ENCODE results near the gene TMEM238L.

Gene TMEM238L

DNA sequence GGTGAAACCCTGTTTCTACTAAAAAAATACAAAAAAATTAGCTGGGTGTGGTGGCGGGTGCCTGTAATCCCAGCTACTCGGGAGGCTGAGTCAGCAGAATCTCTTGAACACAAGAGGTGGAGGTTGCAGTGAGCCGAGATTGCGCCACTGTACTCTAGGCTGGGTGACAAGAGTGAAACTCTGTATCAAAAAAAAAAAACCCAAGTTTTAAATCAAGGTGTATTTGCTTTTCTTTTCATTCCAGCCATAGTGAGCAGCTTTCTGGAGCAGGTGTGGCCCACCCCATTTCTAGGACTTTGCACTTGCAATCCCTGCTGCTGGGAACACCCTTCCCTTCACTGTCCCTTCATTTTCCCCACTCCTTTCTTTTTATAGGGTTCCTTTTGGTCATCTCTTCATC is 28.8 kb downstream of the TMEM238L start:
- no peak for TF ChIP-seq CTCF (IDR thresholded peaks at IDR 0.05; ENCODE audit: low read depth, low read length)
- H3K4me3 ChIP-seq (ENCODE audit: low read depth, low read length): no peak overlapping the region

DNA sequence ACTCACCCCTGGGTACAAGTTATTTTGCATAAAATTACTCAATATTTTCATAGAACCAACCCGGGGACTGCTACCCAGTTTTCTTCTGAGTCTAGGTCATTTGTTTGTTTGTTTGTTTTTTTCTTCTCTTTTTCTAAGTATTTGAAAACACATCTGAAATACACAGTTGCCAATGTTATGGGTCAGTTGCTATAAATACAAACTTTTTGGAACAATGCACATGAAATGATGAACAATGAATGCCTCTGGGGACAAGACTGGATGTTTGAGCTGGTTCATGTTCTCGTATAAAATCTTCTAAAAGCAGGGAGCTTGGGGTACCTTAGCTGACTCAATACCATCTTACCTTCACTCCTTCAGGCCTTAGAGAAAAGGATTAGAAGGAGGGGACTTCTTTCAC is 30.5 kb downstream of the TMEM238L start:
- no peak overlapping the region for H3K4me3 ChIP-seq (ENCODE audit: low read depth, low read length)
- TF ChIP-seq CTCF (IDR thresholded peaks at IDR 0.05; ENCODE audit: low read depth, low read length): no peak

- peak; percentile 70 for TF ChIP-seq CTCF (IDR thresholded peaks at IDR 0.05; ENCODE audit: low read depth, low read length)
- no peak overlapping the region for H3K4me3 ChIP-seq (ENCODE audit: low read depth, low read length)
These were observed 31.2 kb downstream of the TMEM238L start for GRCh38 chr17:10772425-10773380.

DNA sequence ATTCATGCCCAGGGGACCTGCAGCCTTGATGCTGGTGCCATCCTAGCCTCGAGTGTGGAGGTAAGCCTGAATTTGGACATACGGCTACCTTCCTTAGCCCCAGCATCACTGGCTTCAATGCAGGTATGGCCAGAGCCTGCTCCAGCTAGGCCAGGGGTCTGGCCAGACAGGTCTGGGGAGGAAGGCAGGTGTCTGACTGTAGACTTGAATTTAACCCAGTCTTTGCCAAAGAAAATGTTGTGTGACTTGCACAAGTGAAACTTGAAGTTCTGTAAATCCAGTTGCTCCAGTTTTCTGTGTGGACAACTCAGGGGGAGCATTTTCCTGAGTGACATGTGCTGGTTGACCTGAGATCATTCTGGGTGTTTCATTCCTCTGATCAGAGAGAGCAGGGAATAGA is 32.8 kb downstream of the TMEM238L start:
- no peak for TF ChIP-seq CTCF (IDR thresholded peaks at IDR 0.05; ENCODE audit: low read depth, low read length)
- no peak overlapping the region for H3K4me3 ChIP-seq (ENCODE audit: low read depth, low read length)

DNA sequence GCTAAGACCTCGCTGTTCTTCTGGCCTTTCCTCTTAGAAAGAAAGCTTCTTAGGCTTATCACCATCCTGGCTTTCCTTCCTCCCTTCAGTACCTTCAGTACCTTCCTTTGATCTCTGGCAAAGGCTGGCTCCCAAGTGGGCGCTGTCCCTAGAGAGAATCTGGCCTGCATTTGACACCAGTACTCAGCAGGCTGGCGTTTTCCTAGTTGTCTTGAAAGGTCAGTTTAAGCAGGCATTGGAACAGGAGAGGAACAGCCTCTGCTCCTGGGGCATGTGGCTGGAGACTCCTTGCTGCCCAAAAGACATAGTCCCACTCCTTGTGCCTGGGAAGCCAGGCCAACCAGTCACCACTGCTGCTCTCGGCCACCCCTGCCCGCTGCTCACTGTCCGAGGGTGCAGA is 34.1 kb downstream of the TMEM238L start:
- TF ChIP-seq CTCF (IDR thresholded peaks at IDR 0.05; ENCODE audit: low read depth, low read length): no peak
- no peak overlapping the region for H3K4me3 ChIP-seq (ENCODE audit: low read depth, low read length)

DNA sequence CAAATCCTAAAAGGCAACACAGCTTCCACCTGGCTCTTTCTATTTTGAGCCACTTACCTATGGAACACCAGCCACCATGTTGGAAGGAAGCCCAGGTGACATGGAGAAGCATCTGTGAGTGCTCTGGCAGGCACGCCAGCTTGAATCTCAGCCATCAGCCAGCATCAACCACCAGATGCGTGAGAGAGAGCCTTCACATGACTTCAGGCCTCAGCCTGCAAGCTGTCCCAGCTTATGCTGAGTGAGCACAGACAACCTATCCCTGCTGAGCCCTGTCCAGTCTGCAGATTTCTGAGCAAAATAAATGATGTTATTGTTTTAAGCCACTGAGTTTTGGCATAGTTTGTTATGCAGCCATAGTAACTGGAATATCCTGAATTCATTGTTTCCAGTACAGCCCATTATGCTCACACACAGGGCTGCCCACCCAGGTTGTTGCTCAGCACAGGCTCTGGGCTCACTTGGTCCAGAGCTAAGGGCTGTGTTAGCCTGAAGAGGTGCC is 35.1 kb downstream of the TMEM238L start:
- H3K4me3 ChIP-seq (ENCODE audit: low read depth, low read length): no peak overlapping the region
- TF ChIP-seq CTCF (IDR thresholded peaks at IDR 0.05; ENCODE audit: low read depth, low read length): no peak

DNA sequence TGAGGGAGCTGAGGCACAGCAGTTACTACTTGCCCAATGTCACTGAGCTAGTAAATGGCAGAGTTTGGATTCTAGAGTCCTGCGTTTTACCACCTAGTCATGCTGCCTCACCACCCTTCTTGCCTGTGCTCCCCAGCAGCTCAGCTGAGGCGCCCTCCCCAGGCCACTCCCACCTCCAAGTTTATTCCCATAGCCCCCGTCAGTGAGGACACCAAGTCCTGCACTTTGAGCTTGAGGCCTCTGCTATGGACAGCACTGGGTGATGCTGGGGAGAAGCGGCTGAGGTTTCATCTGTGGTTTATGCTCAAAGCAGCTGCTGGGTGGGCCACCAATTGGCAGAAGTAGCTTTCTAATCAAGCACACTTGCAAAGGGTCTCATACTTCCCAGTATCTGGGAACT is 36.7 kb downstream of the TMEM238L start:
- TF ChIP-seq CTCF (IDR thresholded peaks at IDR 0.05; ENCODE audit: low read depth, low read length): no peak
- no peak overlapping the region for H3K4me3 ChIP-seq (ENCODE audit: low read depth, low read length)

Data from WI38 (cell line).